Mesothelial cell of epicardium (in vitro differentiated cells): ENCODE data around the gene SFSWAP. TPM values are rescaled to one million over a fixed set of nuclear protein-coding genes. Genes with fewer than 3 reads are reported as not detected.

Source experiments
- DNase-seq, 2 experiments: peaks; one replicate each; pipeline ENCODE4 v3.0.0; 2021; ENCODE audit warnings: low spot score in 2 of 2; ENCODE audit not compliant: unreplicated experiment in 2 of 2
- H3K27ac Mint-ChIP-seq: 2 replicates; pipeline ENCODE4 v1.8.0; 2021; ENCODE audit warnings: mixed read lengths
- H3K27me3 Mint-ChIP-seq: 2 replicates; pipeline ENCODE4 v1.8.0; 2021; ENCODE audit warnings: low read depth, mixed read lengths
- H3K36me3 Mint-ChIP-seq: 2 replicates; pipeline ENCODE4 v1.8.0; 2021; ENCODE audit warnings: mixed read lengths
- H3K4me1 Mint-ChIP-seq: 2 replicates; pipeline ENCODE4 v1.8.0; 2021; ENCODE audit warnings: mixed read lengths
- H3K4me3 Mint-ChIP-seq: 2 replicates; pipeline ENCODE4 v1.8.0; 2021; ENCODE audit warnings: mild to moderate bottlenecking, moderate library complexity, mixed read lengths
- H3K9me3 Mint-ChIP-seq: 2 replicates; pipeline ENCODE4 v1.8.0; 2021; ENCODE audit warnings: mixed read lengths
- CTCF ChIP-seq: fragments of 200-600 bp; sonication (generic); IDR thresholded peaks from one replicate; pipeline ENCODE4 v1.5.0; 2021; ENCODE audit warnings: antibody characterized with exemption; ENCODE audit not compliant: unreplicated experiment
- total RNA-seq: library from RNA; stranded (reverse); gene quantifications from 3 replicates; pipeline ENCODE4 v1.2.1, GENCODE V29; 2021

SFSWAP gene
- total RNA-seq, 1 donor from 2014 or later, result 73.0 TPM

DNA sequence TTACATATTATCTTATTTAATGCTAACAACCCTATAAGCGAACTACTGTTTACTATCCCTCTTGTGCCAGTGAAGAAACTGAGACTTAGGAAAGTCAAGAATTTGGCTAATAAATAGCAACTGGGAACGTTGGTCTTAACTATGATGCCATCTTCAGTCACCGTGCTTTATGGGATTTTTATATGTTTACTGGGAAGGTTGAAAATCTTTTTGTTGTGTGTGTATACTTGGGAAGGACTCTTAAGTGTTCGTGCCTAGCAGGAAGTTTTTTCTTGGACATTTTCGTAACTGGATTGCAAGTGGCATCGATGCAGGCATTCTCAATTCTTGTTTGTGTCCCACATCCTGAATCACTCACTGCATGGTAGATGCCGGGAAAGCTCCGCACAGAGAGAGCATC is 9.4 kb downstream of the SFSWAP start:
- Mint-ChIP-seq H3K4me1 (no peaks in the 10 kb centered on the region), H3K4me3 (no peak overlapping the region), H3K9me3 (no peaks in the 10 kb centered on the region), H3K36me3 (peaks cover 53% of the 10 kb centered on the region), H3K27me3 (no peaks in the 10 kb centered on the region), H3K27ac (no peak overlapping the region)
- no peak for TF ChIP-seq CTCF
- no peak for DNase-seq

GRCh38 chr12:131720921-131721320 is 10.0 kb downstream of the SFSWAP start:
- peaks cover 51% of the 10 kb centered on the region for H3K36me3 Mint-ChIP-seq
- no peaks in the 10 kb centered on the region for H3K9me3 Mint-ChIP-seq
- no peaks in the 10 kb centered on the region for H3K27me3 Mint-ChIP-seq
- DNase-seq, result no peak
- no peak for TF ChIP-seq CTCF
- H3K4me1 Mint-ChIP-seq, result no peaks in the 10 kb centered on the region
- no peak overlapping the region for H3K4me3 Mint-ChIP-seq
- H3K27ac Mint-ChIP-seq, result no peak overlapping the region

GRCh38 chr12:131721548-131721947 is 10.7 kb downstream of the SFSWAP start:
- no peak for TF ChIP-seq CTCF
- DNase-seq, result no peak
- H3K36me3 Mint-ChIP-seq, result peaks cover 48% of the 10 kb centered on the region
- H3K27me3 Mint-ChIP-seq, result no peaks in the 10 kb centered on the region
- H3K4me3 Mint-ChIP-seq, result no peak overlapping the region
- H3K27ac Mint-ChIP-seq, result no peak overlapping the region
- H3K9me3 Mint-ChIP-seq, result no peaks in the 10 kb centered on the region
- no peaks in the 10 kb centered on the region for H3K4me1 Mint-ChIP-seq

DNA sequence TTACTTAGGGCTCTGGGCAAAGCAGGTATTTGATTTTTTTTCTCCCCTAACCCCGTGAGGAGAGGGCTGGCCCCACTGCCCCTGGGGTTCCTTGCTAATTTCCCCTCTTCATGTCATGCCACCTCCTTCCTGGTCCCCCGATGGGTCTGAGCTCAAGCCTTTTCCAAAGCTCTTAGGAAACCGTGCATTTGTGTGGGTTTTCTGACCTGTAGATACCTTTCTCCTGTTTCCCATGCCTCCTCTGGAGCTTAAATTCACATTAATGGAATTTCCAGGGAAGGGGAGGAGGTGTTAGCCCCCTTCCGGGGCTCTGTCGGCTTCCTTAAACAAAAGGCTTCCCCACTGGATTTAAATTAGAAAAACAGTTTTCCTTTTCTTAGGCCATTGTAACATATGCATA is 12.6 kb downstream of the SFSWAP start:
- TF ChIP-seq CTCF, result no peak
- Mint-ChIP-seq H3K4me3 (no peak overlapping the region), H3K27me3 (no peaks in the 10 kb centered on the region), H3K4me1 (no peaks in the 10 kb centered on the region), H3K27ac (no peak overlapping the region), H3K9me3 (no peaks in the 10 kb centered on the region), H3K36me3 (peaks cover 49% of the 10 kb centered on the region)
- no peak for DNase-seq

- Mint-ChIP-seq H3K4me3 (no peak overlapping the region), H3K36me3 (peaks cover 49% of the 10 kb centered on the region), H3K27me3 (no peaks in the 10 kb centered on the region), H3K4me1 (no peaks in the 10 kb centered on the region), H3K27ac (no peak overlapping the region), H3K9me3 (no peaks in the 10 kb centered on the region)
- DNase-seq, result no peak
- no peak for TF ChIP-seq CTCF
Measured at GRCh38 chr12:131724534-131724933, 13.6 kb downstream of the SFSWAP start.

GRCh38 chr12:131725503-131725902 is 14.6 kb downstream of the SFSWAP start:
- DNase-seq, result no peak
- no peak for TF ChIP-seq CTCF
- H3K27ac Mint-ChIP-seq, result no peak overlapping the region
- H3K4me1 Mint-ChIP-seq, result no peaks in the 10 kb centered on the region
- H3K4me3 Mint-ChIP-seq, result no peak overlapping the region
- H3K9me3 Mint-ChIP-seq, result no peaks in the 10 kb centered on the region
- H3K36me3 Mint-ChIP-seq, result peaks cover 45% of the 10 kb centered on the region
- no peaks in the 10 kb centered on the region for H3K27me3 Mint-ChIP-seq
